Inferior parietal cortex (tissue), 1 donor: Measurements from ENCODE around the gene SLC16A1.
"Not testable (repeated sequence)": the region's sequence is repeated elsewhere in the genome, so short reads cannot be mapped to it uniquely, and the experiment has no call there.

Experiments used
- DNase-seq: peaks from one replicate; pipeline ENCODE4 v3.0.0-alpha.2; 2016; ENCODE audit errors: extremely low spot score

Gene SLC16A1

GRCh38 chr1:112925015-112925414 lies 31.0 kb downstream of the SLC16A1 start:
- DNase-seq: no peak

GRCh38 chr1:112923959-112924349 lies 32.0 kb downstream of the SLC16A1 start:
- no peak for DNase-seq

- DNase-seq: no peak
These were observed 32.6 kb downstream of the SLC16A1 start for GRCh38 chr1:112923234-112923958.

DNA sequence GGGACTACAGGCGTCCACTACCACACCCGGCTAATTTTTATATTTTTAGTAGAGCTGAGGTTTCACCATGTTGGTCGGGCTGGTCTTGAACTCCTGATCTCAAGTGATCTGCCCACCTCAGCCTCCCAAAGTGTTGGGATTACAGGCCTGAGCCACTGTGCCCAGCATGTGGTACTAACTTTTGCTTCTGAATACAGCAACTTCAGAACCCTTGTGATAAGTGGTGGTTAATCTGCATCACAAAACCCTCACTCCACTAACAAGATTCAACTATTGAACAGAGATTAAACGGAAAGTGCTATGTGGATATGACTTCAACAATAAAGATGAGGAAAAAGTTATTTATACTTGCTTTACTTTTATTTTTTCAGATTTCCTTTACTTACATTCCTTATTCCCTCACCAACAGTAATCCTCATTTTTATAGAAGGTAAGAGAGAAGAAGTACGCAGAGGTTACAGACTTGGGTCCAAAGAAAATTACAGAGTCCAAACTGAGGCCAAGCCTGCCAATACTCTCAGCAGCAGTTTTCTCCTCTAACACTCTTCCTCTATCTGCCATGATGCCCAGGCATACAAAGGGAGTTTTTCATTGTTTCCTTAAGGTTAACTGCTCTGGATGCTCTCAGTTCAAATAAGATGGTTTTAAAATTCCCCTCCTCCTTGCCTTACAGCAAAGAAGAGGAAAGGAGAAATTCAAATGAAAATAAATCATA lies 44.3 kb downstream of the SLC16A1 start:
- DNase-seq: no peak

GRCh38 chr1:112909847-112910246 lies 46.1 kb downstream of the SLC16A1 start:
- DNase-seq: no peak

DNA sequence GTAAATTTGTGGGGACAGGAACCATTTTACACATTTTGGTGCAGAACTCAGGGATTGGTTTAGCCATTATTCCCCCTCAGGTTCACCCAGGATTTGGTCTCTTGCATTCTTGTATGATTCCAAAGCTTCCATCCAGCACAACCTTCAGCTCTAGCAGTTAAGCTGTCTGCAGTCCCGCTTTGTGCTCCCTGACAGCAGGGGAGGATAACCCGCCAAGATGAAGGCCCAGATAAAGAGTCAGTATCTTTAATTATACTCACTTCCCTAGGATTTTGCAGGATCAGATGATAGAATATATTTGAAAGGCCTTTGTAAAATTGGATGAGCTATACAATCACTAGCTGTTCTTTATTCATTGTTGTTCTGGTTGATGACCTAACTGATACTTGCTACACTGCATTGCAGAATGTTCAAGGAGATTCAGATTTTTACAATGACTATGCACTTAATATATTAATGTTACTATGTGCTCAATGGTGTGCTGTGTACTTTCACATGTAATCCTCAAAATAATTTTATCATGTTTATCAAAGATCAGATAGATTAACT lies 49.8 kb downstream of the SLC16A1 start:
- no peak for DNase-seq

DNA sequence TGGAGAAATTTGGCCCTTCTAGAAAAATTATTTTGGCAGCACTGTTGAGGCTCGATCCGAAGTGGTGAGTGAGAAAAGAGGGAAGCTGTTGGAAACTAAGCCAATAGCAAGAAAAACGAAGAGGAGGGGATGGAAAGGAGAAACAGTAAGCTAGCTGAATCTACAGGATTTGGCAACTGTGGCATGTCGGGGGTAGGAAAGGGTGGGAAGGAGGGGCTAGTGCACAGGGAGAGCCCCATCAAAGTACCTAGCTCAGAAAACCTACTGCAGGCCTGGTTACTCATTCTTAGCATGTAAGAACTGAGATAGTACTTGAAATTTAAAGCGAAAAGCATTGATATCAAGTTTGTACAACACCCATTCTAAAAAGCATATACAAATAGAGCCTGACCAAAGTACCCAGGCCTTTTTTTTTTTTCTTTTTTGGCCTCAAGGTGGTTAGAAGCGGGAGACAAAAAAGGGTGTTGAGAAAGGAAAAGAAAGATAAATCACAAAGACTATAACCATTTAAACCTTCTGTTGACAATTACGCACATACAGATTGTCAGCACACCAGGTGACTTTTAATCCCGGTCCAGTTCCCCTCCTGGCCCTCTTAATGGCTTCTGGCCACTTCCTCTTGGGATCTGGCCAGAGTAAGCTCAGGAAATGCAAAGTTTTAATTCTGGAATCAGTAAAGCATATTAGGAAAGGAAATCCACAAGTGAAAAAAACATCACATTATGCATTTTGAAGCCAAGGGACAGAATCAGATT lies 50.4 kb downstream of the SLC16A1 start:
- DNase-seq: no peak

- DNase-seq: no peak
These were observed 51.1 kb downstream of the SLC16A1 start for GRCh38 chr1:112904831-112905261.

- DNase-seq: no peak
These were observed 51.7 kb downstream of the SLC16A1 start for GRCh38 chr1:112904071-112904830.

DNA sequence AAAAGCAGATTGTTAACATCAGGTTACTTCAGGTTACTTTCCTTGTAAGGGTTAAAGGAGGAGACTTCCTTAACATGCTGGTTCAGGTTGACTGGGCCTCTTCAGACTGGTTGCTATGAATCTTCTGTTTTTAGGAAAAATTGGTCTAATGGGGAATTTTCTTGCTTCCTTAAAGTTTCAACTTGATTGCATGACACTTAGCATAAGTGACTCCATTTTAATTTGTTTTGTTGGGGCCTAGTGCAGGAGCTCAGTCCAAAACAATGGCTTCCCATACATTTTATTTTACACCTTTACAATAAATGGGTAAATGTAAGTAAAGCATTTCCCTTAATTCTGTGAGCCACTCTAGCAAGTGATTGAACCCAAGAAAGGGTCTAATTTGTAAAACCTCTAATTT lies 53.8 kb downstream of the SLC16A1 start:
- DNase-seq: no peak

- no peak for DNase-seq
These were observed 54.6 kb downstream of the SLC16A1 start for GRCh38 chr1:112901387-112901786.

DNA sequence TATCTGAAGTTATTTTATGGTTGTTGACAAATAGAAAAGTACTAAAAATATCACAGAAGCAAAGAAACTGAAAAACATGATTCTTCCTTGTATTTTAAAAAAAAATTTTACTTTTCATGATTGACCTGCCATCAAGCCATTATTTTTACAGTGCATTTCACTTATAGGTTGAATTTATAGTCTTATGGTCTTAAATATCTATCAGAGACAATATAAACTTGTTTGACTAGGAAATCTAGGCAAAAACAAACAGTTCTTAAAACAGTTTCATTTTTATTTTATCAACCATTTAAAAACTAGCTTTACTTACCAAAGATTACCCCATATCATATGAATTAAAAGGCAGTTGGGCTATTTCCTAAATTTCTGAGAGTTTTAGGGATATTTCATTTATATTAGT lies 59.2 kb downstream of the SLC16A1 start:
- DNase-seq: no peak

DNA sequence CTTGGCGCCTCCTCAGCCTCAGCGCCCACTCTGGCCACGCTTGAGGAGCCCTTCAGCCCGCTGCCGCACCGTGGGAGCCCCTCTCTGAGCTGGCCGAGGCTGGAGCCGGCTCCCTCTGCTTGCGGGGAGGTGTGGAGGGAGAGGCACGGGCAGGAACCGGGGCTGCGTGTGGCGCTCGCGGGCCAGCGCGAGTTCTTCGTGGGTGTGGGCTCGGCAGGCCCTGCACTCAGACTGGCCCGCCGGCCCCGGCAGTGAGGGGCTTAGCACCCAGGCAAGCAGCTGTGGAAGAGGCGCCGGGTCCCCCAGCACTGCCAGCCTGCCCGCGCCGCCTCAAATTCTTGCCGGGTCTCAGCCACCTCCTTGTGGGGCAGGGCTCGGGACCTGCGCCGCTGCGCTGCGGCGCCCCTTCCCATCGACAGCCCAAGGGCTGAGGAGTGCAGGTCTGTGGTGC lies 61.4 kb downstream of the SLC16A1 start:
- no peak for DNase-seq

GRCh38 chr1:112894010-112894292 lies 62.0 kb downstream of the SLC16A1 start:
- no peak for DNase-seq

DNA sequence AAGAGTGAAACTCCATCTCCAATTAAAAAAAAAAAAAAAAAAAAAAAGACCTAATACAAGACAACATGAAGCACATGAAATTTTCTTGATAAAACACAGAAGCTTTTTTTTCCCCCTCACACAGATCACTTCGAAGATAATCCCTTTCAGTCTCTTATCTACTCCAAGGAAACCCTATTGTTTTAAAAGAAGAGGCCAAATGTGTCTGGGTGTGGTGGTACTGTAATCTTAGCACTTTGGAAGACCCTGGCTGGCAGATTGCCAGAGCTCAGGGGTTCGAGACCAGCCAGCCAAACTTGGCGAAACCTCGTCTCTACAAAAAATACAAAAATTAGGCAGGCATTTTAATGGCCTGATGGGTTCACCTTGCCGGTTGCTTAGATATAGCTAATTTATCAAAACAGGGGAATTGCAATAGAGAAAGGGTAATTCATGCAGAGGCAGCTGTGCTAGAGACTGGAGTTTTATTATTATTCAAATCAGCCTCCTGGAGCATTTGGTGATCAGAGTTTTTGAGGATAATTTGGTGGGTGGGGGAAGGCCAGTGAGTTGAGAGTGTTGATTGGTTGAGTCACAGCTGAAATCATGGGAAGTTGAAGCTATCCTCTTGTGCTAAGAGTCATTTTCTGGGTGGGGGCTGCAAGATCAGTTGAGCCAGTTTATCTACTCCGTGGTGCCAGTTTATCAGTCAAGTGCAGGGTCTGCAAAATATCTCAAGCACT lies 62.5 kb downstream of the SLC16A1 start:
- no peak for DNase-seq

- DNase-seq: not testable (repeated sequence)
These were observed 66.1 kb downstream of the SLC16A1 start for GRCh38 chr1:112889906-112890305.

DNA sequence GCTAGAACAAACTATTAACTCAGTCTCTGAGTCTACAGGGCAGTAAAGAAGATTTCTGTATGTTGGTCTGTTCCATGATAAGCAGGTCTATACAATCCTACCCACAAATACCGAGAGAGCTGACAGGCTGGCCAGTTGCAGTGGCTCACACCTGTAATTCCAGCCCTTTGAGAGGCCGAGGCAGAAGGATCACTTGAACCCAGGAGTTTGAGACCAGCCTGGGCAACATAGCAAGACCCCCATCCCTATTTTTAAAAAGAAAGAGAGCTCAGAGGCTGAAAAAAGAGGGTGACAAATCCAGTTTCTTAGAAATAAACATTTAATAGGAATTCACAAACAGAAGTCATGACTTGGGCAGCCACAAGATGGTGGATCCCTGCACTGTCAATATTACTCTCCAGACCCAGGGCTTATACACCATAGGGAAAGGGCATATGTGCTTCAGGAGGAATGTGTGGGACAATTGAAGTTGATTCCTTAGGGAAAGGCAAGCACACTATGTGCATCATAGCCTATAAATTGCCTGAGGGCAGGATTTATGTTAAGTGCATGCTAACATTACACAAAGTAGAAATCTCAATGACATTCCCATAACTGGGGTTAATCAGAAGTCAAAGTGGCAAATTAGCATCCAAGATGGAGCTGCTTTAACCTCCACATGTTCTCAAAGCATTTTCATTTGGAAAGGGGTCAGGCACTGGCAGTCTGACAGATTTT lies 66.8 kb downstream of the SLC16A1 start:
- no peak for DNase-seq

GRCh38 chr1:112888630-112889029 lies 67.4 kb downstream of the SLC16A1 start:
- DNase-seq: no peak

DNA sequence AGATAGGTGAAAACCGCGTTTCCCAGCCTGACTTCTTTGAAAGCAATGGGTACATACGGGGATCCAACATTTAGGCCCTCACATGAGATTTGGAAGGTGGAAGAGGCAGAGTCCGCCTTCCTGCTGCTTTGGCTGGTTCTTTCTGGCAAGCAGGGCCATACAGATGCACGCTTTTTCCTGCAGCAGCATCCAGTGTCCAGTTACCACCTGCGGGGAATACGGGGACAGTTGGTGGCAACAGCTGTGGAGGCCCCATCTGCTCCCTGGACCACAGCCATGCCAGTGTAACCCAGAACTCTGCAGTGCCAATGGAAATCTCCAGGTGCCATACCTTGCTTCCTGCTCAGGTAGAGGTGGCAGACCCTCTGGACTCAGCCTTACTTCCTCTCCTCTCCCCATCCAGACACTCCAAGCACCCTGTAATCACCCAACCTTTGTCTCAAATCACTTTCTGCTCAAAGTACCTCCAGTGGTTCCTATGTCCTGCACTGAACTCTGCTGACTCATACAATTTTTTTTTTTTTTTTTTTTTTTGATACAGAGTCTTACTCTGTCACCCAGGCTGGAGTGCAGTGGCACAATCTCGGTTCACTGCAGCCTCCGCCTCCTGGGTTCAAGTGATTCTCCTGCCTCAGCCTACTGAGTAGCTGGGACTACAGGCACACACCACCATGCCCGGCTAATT lies 68.3 kb downstream of the SLC16A1 start:
- DNase-seq: no peak

DNA sequence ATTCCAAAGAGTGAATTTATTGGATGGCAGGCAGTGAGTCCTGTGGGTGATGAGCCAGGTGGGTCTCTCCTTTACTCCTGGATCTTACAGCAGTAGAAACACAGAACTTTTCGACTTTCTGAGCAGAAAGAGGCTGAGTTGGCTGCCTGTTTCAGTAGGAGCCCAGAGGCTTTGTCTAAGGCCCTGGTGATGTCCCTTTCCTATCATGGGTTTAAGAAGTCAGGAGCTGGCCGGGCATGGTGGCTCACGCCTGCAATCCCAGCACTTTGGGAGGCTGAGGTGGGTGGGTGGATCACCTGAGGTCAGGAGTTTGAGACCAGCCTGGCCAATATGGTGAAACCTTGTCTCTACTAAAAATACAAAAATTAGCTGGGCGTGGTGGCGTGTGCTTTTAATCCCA lies 71.0 kb downstream of the SLC16A1 start:
- not testable (repeated sequence) for DNase-seq
